ENCODE results near the gene CILP. TPM values are rescaled to one million over a fixed set of nuclear protein-coding genes. Genes with fewer than 3 reads are reported as not detected.

CILP gene
- total RNA-seq, 1 donor from 2014 or later = 0.31 TPM

- DNase-seq = no peak
Measured at GRCh38 chr15:65226221-65226620, 14.9 kb upstream of the CILP start.

GRCh38 chr15:65223996-65224395, 12.7 kb upstream of the CILP start:
- DNase-seq = no peak

GRCh38 chr15:65222891-65223290, 11.6 kb upstream of the CILP start:
- DNase-seq = no peak

GRCh38 chr15:65221697-65222096, 10.4 kb upstream of the CILP start:
- no peak for DNase-seq

- DNase-seq = no peak
Measured at GRCh38 chr15:65219137-65219536, 7.9 kb upstream of the CILP start.

- no peak for DNase-seq
Measured at GRCh38 chr15:65217526-65218482, 6.5 kb upstream of the CILP start.

GRCh38 chr15:65215496-65215895, 4.2 kb upstream of the CILP start:
- no peak for DNase-seq

- no peak for DNase-seq
Measured at GRCh38 chr15:65214010-65214409, 2.7 kb upstream of the CILP start.

GRCh38 chr15:65213241-65213640, 2.0 kb upstream of the CILP start:
- DNase-seq = no peak

GRCh38 chr15:65212097-65212496, 824 bp upstream of the CILP start:
- no peak for DNase-seq

- no peak for DNase-seq
Measured at GRCh38 chr15:65211482-65211982, 259 bp upstream of the CILP start.

- DNase-seq = no peak
Measured at GRCh38 chr15:65209701-65210643, 1.3 kb downstream of the CILP start.

- DNase-seq = no peak
Measured at GRCh38 chr15:65208647-65209046, 2.6 kb downstream of the CILP start.

- no peak for DNase-seq
Measured at GRCh38 chr15:65207280-65207840, 3.9 kb downstream of the CILP start.

GRCh38 chr15:65206750-65207149, 4.5 kb downstream of the CILP start:
- no peak for DNase-seq

- no peak for DNase-seq
Measured at GRCh38 chr15:65204931-65205660, 6.2 kb downstream of the CILP start.

- no peak for DNase-seq
Measured at GRCh38 chr15:65204236-65204930, 6.9 kb downstream of the CILP start.

- no peak for DNase-seq
Measured at GRCh38 chr15:65201918-65202317, 9.4 kb downstream of the CILP start.

GRCh38 chr15:65198571-65198970, 12.7 kb downstream of the CILP start:
- no peak for DNase-seq

- DNase-seq = no peak
Measured at GRCh38 chr15:65197337-65197645, 14.0 kb downstream of the CILP start.

GRCh38 chr15:65196637-65197336, 14.5 kb downstream of the CILP start:
- DNase-seq = no peak
